NCI-H1105 treated with DMSO at 0.1 percent for 48 hours (cell line): ENCODE measurements around the gene CTTNBP2.

Experiments used
- DNase-seq: peaks from one replicate; lab custom pipeline; 2025; lab: John Stamatoyannopoulos, UW

Gene CTTNBP2

GRCh38 chr7:117689406-117689805 is 183.8 kb downstream of the CTTNBP2 start:
- no peak for DNase-seq

- DNase-seq, result no peak
These were observed 185.1 kb downstream of the CTTNBP2 start for GRCh38 chr7:117688126-117688525.

GRCh38 chr7:117686311-117686935 is 186.8 kb downstream of the CTTNBP2 start:
- no peak for DNase-seq

- no peak for DNase-seq
These were observed 187.4 kb downstream of the CTTNBP2 start for GRCh38 chr7:117685795-117686194.

GRCh38 chr7:117683430-117684175 is 189.6 kb downstream of the CTTNBP2 start:
- DNase-seq, result no peak

GRCh38 chr7:117682681-117683385 is 190.4 kb downstream of the CTTNBP2 start:
- DNase-seq, result no peak

- no peak for DNase-seq
These were observed 194.1 kb downstream of the CTTNBP2 start for GRCh38 chr7:117679120-117679519.

GRCh38 chr7:117675497-117676435 is 197.5 kb downstream of the CTTNBP2 start:
- no peak for DNase-seq

GRCh38 chr7:117674617-117675016 is 198.6 kb downstream of the CTTNBP2 start:
- DNase-seq, result no peak

- DNase-seq, result peak; percentile 48
These were observed 199.4 kb downstream of the CTTNBP2 start for GRCh38 chr7:117673839-117674238.

- peak; percentile 82 for DNase-seq
These were observed 199.9 kb downstream of the CTTNBP2 start for GRCh38 chr7:117673367-117673766.

- DNase-seq, result peak; percentile 3
These were observed 200.8 kb downstream of the CTTNBP2 start for GRCh38 chr7:117672453-117672852.

GRCh38 chr7:117669818-117670217 is 203.4 kb downstream of the CTTNBP2 start:
- DNase-seq, result no peak

GRCh38 chr7:117667456-117667855 is 205.8 kb downstream of the CTTNBP2 start:
- DNase-seq, result no peak

- DNase-seq, result no peak
These were observed 206.6 kb downstream of the CTTNBP2 start for GRCh38 chr7:117666689-117667088.

GRCh38 chr7:117666031-117666430 is 207.2 kb downstream of the CTTNBP2 start:
- no peak for DNase-seq

- no peak for DNase-seq
These were observed 207.9 kb downstream of the CTTNBP2 start for GRCh38 chr7:117665368-117665767.

GRCh38 chr7:117664047-117664446 is 209.2 kb downstream of the CTTNBP2 start:
- DNase-seq, result no peak

GRCh38 chr7:117661328-117661727 is 211.9 kb downstream of the CTTNBP2 start:
- DNase-seq, result no peak
